ENCODE data around the gene RAP1GDS1. TPM values are rescaled to one million over a fixed set of nuclear protein-coding genes. Genes with fewer than 3 reads are reported as not detected.
"Not testable (repeated sequence)": the region's sequence is repeated elsewhere in the genome, so short reads cannot be mapped to it uniquely, and the experiment has no call there.

Gene RAP1GDS1
- total RNA-seq, 1 donor from 2014 or later: 64.5 TPM

GRCh38 chr4:98476891-98477290, 215.7 kb downstream of the RAP1GDS1 start:
- peaks cover 26% of the 10 kb centered on the region for H3K36me3 Mint-ChIP-seq (ENCODE audit: low read depth, unreplicated experiment)
- H3K36me3 ChIP-seq (ENCODE audit: insufficient read depth, low read length): peaks cover 29% of the 10 kb centered on the region

DNA sequence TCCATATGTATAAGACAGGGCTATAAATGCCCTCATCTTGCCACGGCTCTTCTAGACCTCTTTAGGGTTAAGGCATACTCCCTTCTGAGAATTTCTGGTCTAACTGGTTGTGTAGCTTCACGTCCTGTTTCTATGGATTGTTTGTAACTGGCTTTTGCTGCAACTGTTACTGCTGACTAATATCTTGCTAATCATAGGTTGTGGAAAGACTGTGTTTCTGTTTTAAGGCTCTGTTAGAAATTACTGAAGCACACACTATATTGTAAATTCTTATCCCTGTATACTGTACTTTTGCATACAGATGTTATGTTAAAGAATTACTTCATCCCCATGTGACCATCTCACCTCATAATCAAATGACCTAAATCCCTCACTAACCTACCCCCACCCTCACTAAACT, 218.4 kb downstream of the RAP1GDS1 start:
- peaks cover 36% of the 10 kb centered on the region for H3K4me1 ChIP-seq (ENCODE audit: insufficient read depth, low read length)
- H3K9me3 Mint-ChIP-seq (ENCODE audit: unreplicated experiment); H4K20me1 ChIP-seq (ENCODE audit: insufficient read depth, low read length); H3K27ac ChIP-seq (ENCODE audit: low read depth, low read length); H3K4me2 ChIP-seq (ENCODE audit: low read length); H3K4me3 ChIP-seq (ENCODE audit: insufficient read depth, low read depth, low read length); H3K27ac Mint-ChIP-seq (ENCODE audit: unreplicated experiment); H2AFZ ChIP-seq (ENCODE audit: low read depth, low read length); H3K27me3 Mint-ChIP-seq (ENCODE audit: low read depth, unreplicated experiment); H3K4me3 Mint-ChIP-seq (ENCODE audit: unreplicated experiment); DNase-seq (ENCODE audit: low read depth); H3K9me3 ChIP-seq (ENCODE audit: insufficient read depth, low read depth, low read length); H3K9ac ChIP-seq (ENCODE audit: low read length); H3K27me3 ChIP-seq (ENCODE audit: insufficient read depth, low read length): not testable (repeated sequence)
- FAIRE-seq: peak; percentile 26
- Mint-ChIP-seq H3K36me3 (ENCODE audit: low read depth, unreplicated experiment) (peaks cover 20% of the 10 kb centered on the region), H3K4me1 (ENCODE audit: low read depth, unreplicated experiment) (peaks cover 36% of the 10 kb centered on the region)
- peaks cover 25% of the 10 kb centered on the region for H3K36me3 ChIP-seq (ENCODE audit: insufficient read depth, low read length)
- peaks cover 51% of the 10 kb centered on the region for H3K79me2 ChIP-seq (ENCODE audit: insufficient read depth, low read length)

More at GRCh38 chr4:98476891-98477290, 215.7 kb downstream of the RAP1GDS1 start:
- Histone ChIP-seq H3K9me3 (ENCODE audit: insufficient read depth, low read depth, low read length) (no peaks in the 10 kb centered on the region), H3K9ac (ENCODE audit: low read length) (no peak overlapping the region), H3K4me3 (ENCODE audit: insufficient read depth, low read depth, low read length) (no peak overlapping the region), H3K79me2 (ENCODE audit: insufficient read depth, low read length) (peaks cover 42% of the 10 kb centered on the region), H3K27ac (ENCODE audit: low read depth, low read length) (no peak overlapping the region), H2AFZ (ENCODE audit: low read depth, low read length) (no peak overlapping the region), H4K20me1 (ENCODE audit: insufficient read depth, low read length) (no peaks in the 10 kb centered on the region), H3K27me3 (ENCODE audit: insufficient read depth, low read length) (no peaks in the 10 kb centered on the region), H3K4me2 (ENCODE audit: low read length) (no peak overlapping the region), H3K4me1 (ENCODE audit: insufficient read depth, low read length) (peaks cover 10% of the 10 kb centered on the region)
- Mint-ChIP-seq H3K9me3 (ENCODE audit: unreplicated experiment) (peaks cover 2% of the 10 kb centered on the region), H3K4me1 (ENCODE audit: low read depth, unreplicated experiment) (peaks cover 27% of the 10 kb centered on the region), H3K27ac (ENCODE audit: unreplicated experiment) (no peak overlapping the region), H3K4me3 (ENCODE audit: unreplicated experiment) (no peak overlapping the region), H3K27me3 (ENCODE audit: low read depth, unreplicated experiment) (no peaks in the 10 kb centered on the region)
- FAIRE-seq (no peak), DNase-seq (ENCODE audit: low read depth) (no peak)
- TF ChIP-seq, protein P1, sequence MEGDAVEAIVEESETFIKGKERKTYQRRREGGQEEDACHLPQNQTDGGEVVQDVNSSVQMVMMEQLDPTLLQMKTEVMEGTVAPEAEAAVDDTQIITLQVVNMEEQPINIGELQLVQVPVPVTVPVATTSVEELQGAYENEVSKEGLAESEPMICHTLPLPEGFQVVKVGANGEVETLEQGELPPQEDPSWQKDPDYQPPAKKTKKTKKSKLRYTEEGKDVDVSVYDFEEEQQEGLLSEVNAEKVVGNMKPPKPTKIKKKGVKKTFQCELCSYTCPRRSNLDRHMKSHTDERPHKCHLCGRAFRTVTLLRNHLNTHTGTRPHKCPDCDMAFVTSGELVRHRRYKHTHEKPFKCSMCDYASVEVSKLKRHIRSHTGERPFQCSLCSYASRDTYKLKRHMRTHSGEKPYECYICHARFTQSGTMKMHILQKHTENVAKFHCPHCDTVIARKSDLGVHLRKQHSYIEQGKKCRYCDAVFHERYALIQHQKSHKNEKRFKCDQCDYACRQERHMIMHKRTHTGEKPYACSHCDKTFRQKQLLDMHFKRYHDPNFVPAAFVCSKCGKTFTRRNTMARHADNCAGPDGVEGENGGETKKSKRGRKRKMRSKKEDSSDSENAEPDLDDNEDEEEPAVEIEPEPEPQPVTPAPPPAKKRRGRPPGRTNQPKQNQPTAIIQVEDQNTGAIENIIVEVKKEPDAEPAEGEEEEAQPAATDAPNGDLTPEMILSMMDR (IDR thresholded peaks at IDR 0.05; ENCODE audit: insufficient read depth, low read depth, low read length): no peak
- TF ChIP-seq EZH2 (IDR thresholded peaks at IDR 0.05; ENCODE audit: insufficient read depth, low read length): no peak

DNA sequence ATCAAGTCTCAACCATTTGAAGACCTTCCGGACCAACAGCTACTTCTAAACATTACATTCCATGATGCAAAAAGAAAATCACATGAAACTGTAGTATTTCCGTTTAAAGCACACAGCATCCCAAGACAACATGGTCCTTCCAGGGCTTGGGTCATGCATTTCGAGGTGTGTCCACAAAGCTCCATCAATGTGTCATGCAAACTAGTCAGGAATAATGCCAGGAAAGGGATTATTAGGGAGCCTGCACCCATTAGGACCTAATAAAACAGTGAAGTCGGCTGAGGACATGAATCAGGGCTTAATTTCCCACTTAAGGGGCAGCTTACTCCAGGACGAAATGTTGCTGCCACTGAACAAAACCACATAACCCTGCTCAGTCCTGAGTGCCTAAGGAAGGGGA, 219.4 kb downstream of the RAP1GDS1 start:
- no peak for DNase-seq (ENCODE audit: low read depth)
- FAIRE-seq: no peak
- no peaks in the 10 kb centered on the region for H4K20me1 ChIP-seq (ENCODE audit: insufficient read depth, low read length)
- H3K4me3 ChIP-seq (ENCODE audit: insufficient read depth, low read depth, low read length): no peak overlapping the region
- TF ChIP-seq EZH2 (IDR thresholded peaks at IDR 0.05; ENCODE audit: insufficient read depth, low read length): no peak
- TF ChIP-seq, protein P1 (IDR thresholded peaks at IDR 0.05; ENCODE audit: insufficient read depth, low read depth, low read length): no peak
- Mint-ChIP-seq H3K27ac (ENCODE audit: unreplicated experiment) (no peak overlapping the region), H3K9me3 (ENCODE audit: unreplicated experiment) (peaks cover 5% of the 10 kb centered on the region), H3K4me1 (ENCODE audit: low read depth, unreplicated experiment) (peaks cover 41% of the 10 kb centered on the region), H3K27me3 (ENCODE audit: low read depth, unreplicated experiment) (no peaks in the 10 kb centered on the region), H3K4me3 (ENCODE audit: unreplicated experiment) (no peak overlapping the region), H3K36me3 (ENCODE audit: low read depth, unreplicated experiment) (peaks cover 21% of the 10 kb centered on the region)
- H3K36me3 ChIP-seq (ENCODE audit: insufficient read depth, low read length): peaks cover 17% of the 10 kb centered on the region
- H3K27me3 ChIP-seq (ENCODE audit: insufficient read depth, low read length): no peaks in the 10 kb centered on the region
- no peak overlapping the region for H3K4me2 ChIP-seq (ENCODE audit: low read length)
- no peak overlapping the region for H2AFZ ChIP-seq (ENCODE audit: low read depth, low read length)
- H3K4me1 ChIP-seq (ENCODE audit: insufficient read depth, low read length): peaks cover 36% of the 10 kb centered on the region
- no peak overlapping the region for H3K27ac ChIP-seq (ENCODE audit: low read depth, low read length)
- H3K79me2 ChIP-seq (ENCODE audit: insufficient read depth, low read length): peaks cover 57% of the 10 kb centered on the region
- H3K9ac ChIP-seq (ENCODE audit: low read length): no peak overlapping the region
- H3K9me3 ChIP-seq (ENCODE audit: insufficient read depth, low read depth, low read length): no peaks in the 10 kb centered on the region

Measured in astrocyte (in vitro differentiated cells and primary cell).